HEK293 (cell line): ENCODE results near the gene TRAF3.

Source experiments
- CTCF ChIA-PET: fragments of 350-600 bp; formaldehyde crosslinking; extraction: SDS; loops from one replicate; lab custom pipeline; 2021; ENCODE audit warnings: antibody characterized with exemption; lab: Yijun Ruan, JAX
- POLR2A ChIA-PET: fragments of 300-600 bp; formaldehyde crosslinking; extraction: SDS; loops from one replicate; lab custom pipeline; 2020; ENCODE audit warnings: antibody characterized with exemption, inconsistent platforms; lab: Yijun Ruan, JAX
- H3K27ac ChIP-seq: fragments of 200-500 bp; sonication (Bioruptor generic); 2 replicates; pipeline ENCODE4 v1.5.1; 2014; ENCODE audit warnings: low read depth, low read length, control low read depth, inconsistent platforms; ENCODE audit errors: extremely low read depth
- H3K36me3 ChIP-seq, 2 experiments: fragments of 200-500 bp in 1 of 2; sonication (Bioruptor generic) in 1 of 2; 1 replicate in 1 of 2; 2 replicates in 1 of 2; pipeline ENCODE4 v1.5.1; 2014 to 2017; ENCODE audit warnings: inconsistent platforms in 2 of 2, low read length in 2 of 2; ENCODE audit not compliant: control insufficient read depth in 2 of 2, insufficient read depth in 1 of 2
- H3K4me1 ChIP-seq: fragments of 200-500 bp; sonication (Bioruptor generic); 2 replicates; pipeline ENCODE4 v1.5.1; 2014; ENCODE audit warnings: mild to moderate bottlenecking, low read length, inconsistent platforms; ENCODE audit not compliant: control insufficient read depth, insufficient read depth
- H3K4me3 ChIP-seq: 2 replicates; pipeline ENCODE4 v1.5.1; 2011; ENCODE audit warnings: low read depth, mild to moderate bottlenecking, control low read depth, low read length, moderate library complexity
- H3K9me3 ChIP-seq: fragments of 200-500 bp; sonication (Bioruptor generic); 2 replicates; pipeline ENCODE4 v1.5.1; 2014; ENCODE audit warnings: low read depth, low read length, inconsistent platforms; ENCODE audit not compliant: control insufficient read depth, insufficient read depth
- OSR2 ChIP-seq: fragments of 450-650 bp; formaldehyde crosslinking; IDR thresholded peaks from 2 replicates; pipeline ENCODE4 v1.5.1; 2016; ENCODE audit warnings: missing biosample characterization, missing genetic modification characterization
- SP2 ChIP-seq: fragments of 450-650 bp; formaldehyde crosslinking; IDR thresholded peaks from 2 replicates; pipeline ENCODE4 v1.5.1; 2016; ENCODE audit warnings: missing biosample characterization, missing genetic modification characterization
- ZBTB11 ChIP-seq: fragments of 450-650 bp; formaldehyde crosslinking; conservative IDR thresholded peaks from 2 replicates; pipeline ENCODE4 v1.5.1; 2016; ENCODE audit warnings: low read depth, missing biosample characterization, missing genetic modification characterization
- ZNF19 ChIP-seq: fragments of 450-650 bp; formaldehyde crosslinking; IDR thresholded peaks from 2 replicates; pipeline ENCODE4; 2016; ENCODE audit warnings: missing biosample characterization, missing genetic modification characterization, low read depth
- ZNF2 ChIP-seq: fragments of 450-650 bp; formaldehyde crosslinking; IDR thresholded peaks from 2 replicates; pipeline ENCODE4 v1.5.1; 2016; ENCODE audit warnings: missing biosample characterization, missing genetic modification characterization
- ZNF24 ChIP-seq: fragments of 450-650 bp; formaldehyde crosslinking; IDR thresholded peaks from 2 replicates; pipeline ENCODE4 v1.5.1; 2016; ENCODE audit warnings: missing biosample characterization, missing genetic modification characterization
- ZNF324 ChIP-seq: fragments of 450-650 bp; formaldehyde crosslinking; IDR thresholded peaks from 2 replicates; pipeline ENCODE4 v1.5.1; 2016; ENCODE audit warnings: missing biosample characterization, missing genetic modification characterization
- ZNF335 ChIP-seq: fragments of 450-650 bp; formaldehyde crosslinking; conservative IDR thresholded peaks from 2 replicates; pipeline ENCODE4 v1.5.1; 2016; ENCODE audit warnings: missing biosample characterization, missing genetic modification characterization
- ZNF341 ChIP-seq: fragments of 450-650 bp; formaldehyde crosslinking; IDR thresholded peaks from 2 replicates; pipeline ENCODE4; 2016; ENCODE audit warnings: low read depth, missing biosample characterization, missing genetic modification characterization
- ZNF561 ChIP-seq: fragments of 450-650 bp; IDR thresholded peaks from 2 replicates; pipeline ENCODE4 v1.5.1; 2018; ENCODE audit warnings: missing biosample characterization, missing genetic modification characterization, borderline replicate concordance
- ZNF610 ChIP-seq: fragments of 450-650 bp; formaldehyde crosslinking; IDR thresholded peaks from 2 replicates; pipeline ENCODE4 v1.5.1; 2016; ENCODE audit warnings: missing biosample characterization, missing genetic modification characterization, borderline replicate concordance
- ZNF747 ChIP-seq: fragments of 450-650 bp; formaldehyde crosslinking; IDR thresholded peaks from 2 replicates; pipeline ENCODE4 v1.5.1; 2016; ENCODE audit warnings: missing biosample characterization, missing genetic modification characterization
- TF ChIP-seq, protein P1 (sequence below): fragments of 450-650 bp; formaldehyde crosslinking; IDR thresholded peaks from 2 replicates; pipeline ENCODE4 v1.5.1; 2016; ENCODE audit warnings: missing biosample characterization, missing genetic modification characterization
- TF ChIP-seq, protein P2 (sequence below): fragments of 450-650 bp; formaldehyde crosslinking; IDR thresholded peaks from 2 replicates; pipeline ENCODE4 v1.5.1; 2017; ENCODE audit warnings: missing biosample characterization, mild to moderate bottlenecking, missing genetic modification characterization, moderate library complexity
- TF ChIP-seq, protein P3 (sequence below): fragments of 450-650 bp; formaldehyde crosslinking; IDR thresholded peaks from 2 replicates; pipeline ENCODE4 v1.5.1; 2017; ENCODE audit warnings: missing biosample characterization, missing genetic modification characterization
- TF ChIP-seq, protein P4 (sequence below): fragments of 450-650 bp; formaldehyde crosslinking; conservative IDR thresholded peaks from 2 replicates; pipeline ENCODE4 v1.5.1; 2016; ENCODE audit warnings: low read depth, missing biosample characterization, missing genetic modification characterization

TRAF3 gene

GRCh38 chr14:102750376-102750775 is 26.9 kb upstream of the TRAF3 start:
- no peak overlapping the region for H3K27ac ChIP-seq
- TF ChIP-seq ZNF341 (tag by site-specific recombination), result no peak
- TF ChIP-seq, protein P1, sequence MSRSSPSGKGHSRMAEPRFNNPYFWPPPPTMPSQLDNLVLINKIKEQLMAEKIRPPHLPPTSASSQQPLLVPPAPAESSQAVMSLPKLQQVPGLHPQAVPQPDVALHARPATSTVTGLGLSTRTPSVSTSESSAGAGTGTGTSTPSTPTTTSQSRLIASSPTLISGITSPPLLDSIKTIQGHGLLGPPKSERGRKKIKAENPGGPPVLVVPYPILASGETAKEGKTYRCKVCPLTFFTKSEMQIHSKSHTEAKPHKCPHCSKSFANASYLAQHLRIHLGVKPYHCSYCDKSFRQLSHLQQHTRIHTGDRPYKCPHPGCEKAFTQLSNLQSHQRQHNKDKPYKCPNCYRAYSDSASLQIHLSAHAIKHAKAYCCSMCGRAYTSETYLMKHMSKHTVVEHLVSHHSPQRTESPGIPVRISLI (tag by site-specific recombination), result no peak
- no peak for TF ChIP-seq SP2 (tag by site-specific recombination)
- TF ChIP-seq, protein P2, sequence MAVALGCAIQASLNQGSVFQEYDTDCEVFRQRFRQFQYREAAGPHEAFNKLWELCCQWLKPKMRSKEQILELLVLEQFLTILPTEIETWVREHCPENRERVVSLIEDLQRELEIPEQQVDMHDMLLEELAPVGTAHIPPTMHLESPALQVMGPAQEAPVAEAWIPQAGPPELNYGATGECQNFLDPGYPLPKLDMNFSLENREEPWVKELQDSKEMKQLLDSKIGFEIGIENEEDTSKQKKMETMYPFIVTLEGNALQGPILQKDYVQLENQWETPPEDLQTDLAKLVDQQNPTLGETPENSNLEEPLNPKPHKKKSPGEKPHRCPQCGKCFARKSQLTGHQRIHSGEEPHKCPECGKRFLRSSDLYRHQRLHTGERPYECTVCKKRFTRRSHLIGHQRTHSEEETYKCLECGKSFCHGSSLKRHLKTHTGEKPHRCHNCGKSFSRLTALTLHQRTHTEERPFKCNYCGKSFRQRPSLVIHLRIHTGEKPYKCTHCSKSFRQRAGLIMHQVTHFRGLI, result no peak
- no peak for TF ChIP-seq OSR2 (tag by site-specific recombination)
- TF ChIP-seq, protein P3, sequence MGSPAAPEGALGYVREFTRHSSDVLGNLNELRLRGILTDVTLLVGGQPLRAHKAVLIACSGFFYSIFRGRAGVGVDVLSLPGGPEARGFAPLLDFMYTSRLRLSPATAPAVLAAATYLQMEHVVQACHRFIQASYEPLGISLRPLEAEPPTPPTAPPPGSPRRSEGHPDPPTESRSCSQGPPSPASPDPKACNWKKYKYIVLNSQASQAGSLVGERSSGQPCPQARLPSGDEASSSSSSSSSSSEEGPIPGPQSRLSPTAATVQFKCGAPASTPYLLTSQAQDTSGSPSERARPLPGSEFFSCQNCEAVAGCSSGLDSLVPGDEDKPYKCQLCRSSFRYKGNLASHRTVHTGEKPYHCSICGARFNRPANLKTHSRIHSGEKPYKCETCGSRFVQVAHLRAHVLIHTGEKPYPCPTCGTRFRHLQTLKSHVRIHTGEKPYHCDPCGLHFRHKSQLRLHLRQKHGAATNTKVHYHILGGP, result no peak
- TF ChIP-seq ZNF335 (tag by site-specific recombination), result no peak
- TF ChIP-seq ZNF324 (tag by site-specific recombination), result no peak
- TF ChIP-seq ZNF610 (tag by site-specific recombination), result no peak
- TF ChIP-seq, protein P4, sequence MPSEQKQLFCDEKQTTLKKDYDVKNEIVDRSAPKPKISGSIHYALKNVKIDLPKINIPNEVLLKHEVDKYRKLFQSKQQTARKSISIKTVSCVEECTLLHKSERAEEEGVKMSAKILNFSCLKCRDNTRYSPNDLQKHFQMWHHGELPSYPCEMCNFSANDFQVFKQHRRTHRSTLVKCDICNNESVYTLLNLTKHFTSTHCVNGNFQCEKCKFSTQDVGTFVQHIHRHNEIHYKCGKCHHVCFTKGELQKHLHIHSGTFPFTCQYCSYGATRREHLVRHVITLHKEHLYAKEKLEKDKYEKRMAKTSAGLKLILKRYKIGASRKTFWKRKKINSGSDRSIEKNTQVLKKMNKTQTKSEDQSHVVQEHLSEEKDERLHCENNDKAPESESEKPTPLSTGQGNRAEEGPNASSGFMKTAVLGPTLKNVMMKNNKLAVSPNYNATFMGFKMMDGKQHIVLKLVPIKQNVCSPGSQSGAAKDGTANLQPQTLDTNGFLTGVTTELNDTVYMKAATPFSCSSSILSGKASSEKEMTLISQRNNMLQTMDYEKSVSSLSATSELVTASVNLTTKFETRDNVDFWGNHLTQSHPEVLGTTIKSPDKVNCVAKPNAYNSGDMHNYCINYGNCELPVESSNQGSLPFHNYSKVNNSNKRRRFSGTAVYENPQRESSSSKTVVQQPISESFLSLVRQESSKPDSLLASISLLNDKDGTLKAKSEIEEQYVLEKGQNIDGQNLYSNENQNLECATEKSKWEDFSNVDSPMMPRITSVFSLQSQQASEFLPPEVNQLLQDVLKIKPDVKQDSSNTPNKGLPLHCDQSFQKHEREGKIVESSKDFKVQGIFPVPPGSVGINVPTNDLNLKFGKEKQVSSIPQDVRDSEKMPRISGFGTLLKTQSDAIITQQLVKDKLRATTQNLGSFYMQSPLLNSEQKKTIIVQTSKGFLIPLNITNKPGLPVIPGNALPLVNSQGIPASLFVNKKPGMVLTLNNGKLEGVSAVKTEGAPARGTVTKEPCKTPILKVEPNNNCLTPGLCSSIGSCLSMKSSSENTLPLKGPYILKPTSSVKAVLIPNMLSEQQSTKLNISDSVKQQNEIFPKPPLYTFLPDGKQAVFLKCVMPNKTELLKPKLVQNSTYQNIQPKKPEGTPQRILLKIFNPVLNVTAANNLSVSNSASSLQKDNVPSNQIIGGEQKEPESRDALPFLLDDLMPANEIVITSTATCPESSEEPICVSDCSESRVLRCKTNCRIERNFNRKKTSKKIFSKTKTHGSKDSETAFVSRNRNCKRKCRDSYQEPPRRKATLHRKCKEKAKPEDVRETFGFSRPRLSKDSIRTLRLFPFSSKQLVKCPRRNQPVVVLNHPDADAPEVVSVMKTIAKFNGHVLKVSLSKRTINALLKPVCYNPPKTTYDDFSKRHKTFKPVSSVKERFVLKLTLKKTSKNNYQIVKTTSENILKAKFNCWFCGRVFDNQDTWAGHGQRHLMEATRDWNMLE (tag by site-specific recombination), result no peak
- no peak for TF ChIP-seq ZNF747 (tag by site-specific recombination)
- no peak for TF ChIP-seq ZBTB11
- TF ChIP-seq ZNF19 (tag by site-specific recombination), result no peak
- TF ChIP-seq ZNF24 (tag by site-specific recombination), result no peak
- no peak for TF ChIP-seq ZNF561
- TF ChIP-seq ZNF2, result no peak
- TF ChIP-seq, all 188 proteins: peak for 0
- Histone ChIP-seq H3K4me3 (no peak overlapping the region), H3K36me3 (no peaks in the 10 kb centered on the region; a peak in 1 of 3 replicates), H3K4me1 (no peaks in the 10 kb centered on the region), H3K9me3 (no peaks in the 10 kb centered on the region)
- CTCF ChIA-PET, result no interaction called here
- POLR2A ChIA-PET, result interaction anchor here (0.5 kb wide), 1 partner anchor 256 kb away, joined by 3 read pairs; no protein-coding TSS in a partner anchor
